T-helper 2 cell treated with Interferon-gamma antibody and Interleukin-4, amounts not matched to agents 100 ng/mL and 5 ng/mL, for 36 hours (primary cell): ENCODE data around the gene RAB33B. TPM values are rescaled to one million over a fixed set of nuclear protein-coding genes. Genes with fewer than 3 reads are reported as not detected.
"Not testable (repeated sequence)": the region's sequence is repeated elsewhere in the genome, so short reads cannot be mapped to it uniquely, and the experiment has no call there.

ENCODE experiments used
- intact Hi-C: fragments of 100-400 bp; cut with micrococcal nuclease; formaldehyde crosslinking; loops from one replicate; pipeline ENCODE4 v1.15.1; 2023
- total RNA-seq: library from RNA; stranded (reverse); gene quantifications from 2 replicates; pipeline ENCODE4 v1.2.3, GENCODE V29; 2022

The RAB33B gene
- total RNA-seq, 1 donor from 2014 or later: 6.0 TPM

- intact Hi-C loops: no loop called here
Measured at GRCh38 chr4:139461022-139461628, 7.2 kb downstream of the RAB33B start.

- intact Hi-C loops: not testable (repeated sequence)
Measured at GRCh38 chr4:139464512-139464911, 10.6 kb downstream of the RAB33B start.

- intact Hi-C loops: no loop called here
Measured at GRCh38 chr4:139465922-139466321, 12.0 kb downstream of the RAB33B start.

- intact Hi-C loops: not testable (repeated sequence)
Measured at GRCh38 chr4:139468756-139469155, 14.8 kb downstream of the RAB33B start.

- intact Hi-C loops: no loop called here
Measured at GRCh38 chr4:139469216-139469615, 15.3 kb downstream of the RAB33B start.

GRCh38 chr4:139469869-139470268 is 15.9 kb downstream of the RAB33B start:
- intact Hi-C loops: no loop called here

- intact Hi-C loops: no loop called here
Measured at GRCh38 chr4:139470295-139470694, 16.4 kb downstream of the RAB33B start.

- intact Hi-C loops: no loop called here
Measured at GRCh38 chr4:139470997-139471665, 17.2 kb downstream of the RAB33B start.

GRCh38 chr4:139472852-139473251 is 18.9 kb downstream of the RAB33B start:
- intact Hi-C loops: no loop called here

- intact Hi-C loops: no loop called here
Measured at GRCh38 chr4:139476363-139476762, 22.4 kb downstream of the RAB33B start.

GRCh38 chr4:139481465-139481864 is 27.5 kb downstream of the RAB33B start:
- intact Hi-C loops: no loop called here

- intact Hi-C loops: no loop called here
Measured at GRCh38 chr4:139483000-139483399, 29.1 kb downstream of the RAB33B start.

GRCh38 chr4:139484783-139485311 is 30.9 kb downstream of the RAB33B start:
- intact Hi-C loops: no loop called here

GRCh38 chr4:139488442-139488841 is 34.5 kb downstream of the RAB33B start:
- intact Hi-C loops: no loop called here

- intact Hi-C loops: no loop called here
Measured at GRCh38 chr4:139489638-139490037, 35.7 kb downstream of the RAB33B start.

- intact Hi-C loops: no loop called here
Measured at GRCh38 chr4:139492429-139492828, 38.5 kb downstream of the RAB33B start.

GRCh38 chr4:139493176-139493575 is 39.3 kb downstream of the RAB33B start:
- intact Hi-C loops: no loop called here

GRCh38 chr4:139499186-139499585 is 45.3 kb downstream of the RAB33B start:
- intact Hi-C loops: loop anchor here (2.0 kb wide), 1 partner anchor 152 kb away; no protein-coding TSS in a partner anchor

GRCh38 chr4:139501117-139501516 is 47.2 kb downstream of the RAB33B start:
- intact Hi-C loops: no loop called here

GRCh38 chr4:139501527-139501926 is 47.6 kb downstream of the RAB33B start:
- intact Hi-C loops: no loop called here

GRCh38 chr4:139501927-139502899 is 48.3 kb downstream of the RAB33B start:
- intact Hi-C loops: no loop called here
